A673 (cell line): ENCODE data around the gene AXL. TPM values are rescaled to one million over a fixed set of nuclear protein-coding genes. Genes with fewer than 3 reads are reported as not detected.
A peak's percentile ranks its signal among the peaks of the same experiment; 100 is the strongest.

Source experiments
- BruUV-seq: library from RNA; stranded (reverse); fragments of 400-500 nt; replicated peaks from 2 replicates; lab custom pipeline; 2021; lab: Mats Ljungman, UMichigan
- CTCF ChIA-PET: fragments of 300-600 bp; sonication (Branson Sonifier 250); formaldehyde crosslinking; loops from one replicate; lab custom pipeline; 2022; ENCODE audit warnings: antibody characterized with exemption; lab: Charles Lee
- POLR2A ChIA-PET: fragments of 300-600 bp; sonication (Branson Sonifier 250); formaldehyde crosslinking; loops from one replicate; lab custom pipeline; 2022; ENCODE audit warnings: antibody characterized with exemption; ENCODE audit not compliant: low non-redundant PET; lab: Charles Lee
- DNase-seq: peaks from one replicate; pipeline ENCODE4 v3.0.0-alpha.2; 2015; ENCODE audit warnings: low spot score
- H3K27ac ChIP-seq: fragments of 200-600 bp; sonication (generic); 2 replicates; pipeline ENCODE4 v1.5.1; 2016; ENCODE audit warnings: mixed run types, low read depth, mild to moderate bottlenecking, mixed read lengths, antibody characterized with exemption, low read length; ENCODE audit not compliant: poor library complexity, severe bottlenecking
- H3K27me3 ChIP-seq: fragments of 200-600 bp; sonication (generic); replicated peaks from 2 replicates; pipeline ENCODE4 v1.6.1; 2017; ENCODE audit warnings: mixed run types, low read depth, mild to moderate bottlenecking, mixed read lengths, antibody characterized with exemption, low read length; ENCODE audit not compliant: insufficient read depth, poor library complexity
- H3K36me3 ChIP-seq: fragments of 200-600 bp; sonication (generic); 2 replicates; pipeline ENCODE4 v1.6.1; 2016; ENCODE audit warnings: mixed run types, mild to moderate bottlenecking, mixed read lengths, antibody characterized with exemption, low read length; ENCODE audit not compliant: insufficient read depth, poor library complexity, severe bottlenecking
- H3K4me1 ChIP-seq: fragments of 200-600 bp; sonication (generic); 2 replicates; pipeline ENCODE4 v1.6.1; 2017; ENCODE audit warnings: mixed run types, mild to moderate bottlenecking, mixed read lengths, antibody characterized with exemption, low read length; ENCODE audit not compliant: insufficient read depth, poor library complexity, severe bottlenecking
- H3K4me3 ChIP-seq: fragments of 200-600 bp; sonication (generic); 2 replicates; pipeline ENCODE4 v1.5.1; 2016; ENCODE audit warnings: low read depth, mixed run types, mild to moderate bottlenecking, mixed read lengths, low read length; ENCODE audit not compliant: poor library complexity, severe bottlenecking
- H3K9me3 ChIP-seq: fragments of 200-600 bp; sonication (generic); 2 replicates; pipeline ENCODE4 v1.6.1; 2016; ENCODE audit warnings: mixed run types, low read depth, mild to moderate bottlenecking, mixed read lengths, antibody characterized with exemption, low read length; ENCODE audit not compliant: poor library complexity, severe bottlenecking
- EZH2 ChIP-seq: fragments of 200-600 bp; sonication (generic); IDR thresholded peaks from 2 replicates; pipeline ENCODE4 v1.6.1; 2017; ENCODE audit warnings: borderline replicate concordance, low read depth, mild to moderate bottlenecking, mixed read lengths, antibody characterized with exemption, low read length; ENCODE audit not compliant: poor library complexity, severe bottlenecking
- intact Hi-C: fragments of 100-400 bp; cut with micrococcal nuclease; formaldehyde crosslinking; loops from one replicate; pipeline ENCODE4 v1.10.0; 2022; ENCODE audit not compliant: unreplicated experiment
- total RNA-seq: library from RNA; stranded (reverse); gene quantifications from 2 replicates; pipeline ENCODE4 v1.2.3, GENCODE V29; 2021
- TF ChIP-seq, protein P1 (sequence below): fragments of 300-800, 200-600 bp; sonication (generic); conservative IDR thresholded peaks from 2 replicates; pipeline ENCODE4 v1.5.1; 2017; ENCODE audit warnings: low read depth, mild to moderate bottlenecking, antibody characterized with exemption, low read length, moderate library complexity, mixed read lengths

Gene AXL
- total RNA-seq, 1 experiment from 2014 or later = 1.0 TPM

DNA sequence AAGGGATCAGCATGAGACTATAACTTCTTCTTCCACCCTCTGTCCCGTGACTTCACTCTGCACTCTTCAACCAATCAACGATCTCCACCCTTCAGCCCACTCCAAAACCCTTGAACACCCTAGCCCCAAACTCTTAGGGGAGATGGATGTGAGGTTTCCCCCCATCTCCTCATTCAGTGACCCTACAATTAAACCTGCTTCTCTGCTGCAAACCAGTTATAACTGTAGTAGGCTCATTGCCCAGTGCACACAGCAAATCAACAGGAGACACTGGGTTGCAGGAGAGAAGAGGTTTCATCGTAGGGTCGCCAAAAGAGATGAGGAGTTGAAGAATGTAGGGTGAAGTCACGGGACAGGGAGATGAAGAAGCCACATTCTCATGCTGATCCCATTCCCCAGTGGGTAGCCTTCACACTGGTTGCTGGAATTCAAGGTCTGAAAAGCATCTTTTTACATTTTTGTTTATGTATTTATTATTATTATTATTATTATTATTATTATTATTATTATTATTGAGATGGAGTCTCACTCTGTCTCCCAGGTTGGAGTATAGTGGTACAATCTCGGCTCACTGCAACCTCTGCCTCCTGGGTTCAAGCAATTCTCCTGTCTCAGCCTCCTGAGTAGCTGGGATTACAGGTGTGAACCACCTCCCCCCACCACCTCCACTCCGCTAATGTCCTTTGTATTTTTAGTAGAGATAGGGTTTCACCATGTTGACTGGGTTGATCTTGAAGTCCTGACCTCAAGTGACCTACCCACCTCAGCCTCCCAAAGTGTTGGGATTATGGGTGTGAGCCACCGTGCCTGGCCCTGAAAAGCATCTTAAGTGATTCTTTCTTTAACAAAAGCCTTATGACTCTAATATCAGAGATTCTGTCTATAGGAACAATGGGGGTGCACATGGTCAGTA lies 31.8 kb upstream of the AXL start:
- Histone ChIP-seq H3K36me3 (no peaks in the 10 kb centered on the region), H3K9me3 (no peaks in the 10 kb centered on the region), H3K4me1 (peaks cover 7% of the 10 kb centered on the region), H3K27ac (no peak overlapping the region), H3K4me3 (no peak overlapping the region), H3K27me3 (peaks cover 25% of the 10 kb centered on the region)
- intact Hi-C loops = no loop called here
- CTCF ChIA-PET = no interaction called here
- no TSS peak for BruUV-seq
- POLR2A ChIA-PET = no interaction called here
- DNase-seq = no peak
- TF ChIP-seq, protein P1, sequence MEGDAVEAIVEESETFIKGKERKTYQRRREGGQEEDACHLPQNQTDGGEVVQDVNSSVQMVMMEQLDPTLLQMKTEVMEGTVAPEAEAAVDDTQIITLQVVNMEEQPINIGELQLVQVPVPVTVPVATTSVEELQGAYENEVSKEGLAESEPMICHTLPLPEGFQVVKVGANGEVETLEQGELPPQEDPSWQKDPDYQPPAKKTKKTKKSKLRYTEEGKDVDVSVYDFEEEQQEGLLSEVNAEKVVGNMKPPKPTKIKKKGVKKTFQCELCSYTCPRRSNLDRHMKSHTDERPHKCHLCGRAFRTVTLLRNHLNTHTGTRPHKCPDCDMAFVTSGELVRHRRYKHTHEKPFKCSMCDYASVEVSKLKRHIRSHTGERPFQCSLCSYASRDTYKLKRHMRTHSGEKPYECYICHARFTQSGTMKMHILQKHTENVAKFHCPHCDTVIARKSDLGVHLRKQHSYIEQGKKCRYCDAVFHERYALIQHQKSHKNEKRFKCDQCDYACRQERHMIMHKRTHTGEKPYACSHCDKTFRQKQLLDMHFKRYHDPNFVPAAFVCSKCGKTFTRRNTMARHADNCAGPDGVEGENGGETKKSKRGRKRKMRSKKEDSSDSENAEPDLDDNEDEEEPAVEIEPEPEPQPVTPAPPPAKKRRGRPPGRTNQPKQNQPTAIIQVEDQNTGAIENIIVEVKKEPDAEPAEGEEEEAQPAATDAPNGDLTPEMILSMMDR = no peak
- TF ChIP-seq EZH2 = no peak

DNA sequence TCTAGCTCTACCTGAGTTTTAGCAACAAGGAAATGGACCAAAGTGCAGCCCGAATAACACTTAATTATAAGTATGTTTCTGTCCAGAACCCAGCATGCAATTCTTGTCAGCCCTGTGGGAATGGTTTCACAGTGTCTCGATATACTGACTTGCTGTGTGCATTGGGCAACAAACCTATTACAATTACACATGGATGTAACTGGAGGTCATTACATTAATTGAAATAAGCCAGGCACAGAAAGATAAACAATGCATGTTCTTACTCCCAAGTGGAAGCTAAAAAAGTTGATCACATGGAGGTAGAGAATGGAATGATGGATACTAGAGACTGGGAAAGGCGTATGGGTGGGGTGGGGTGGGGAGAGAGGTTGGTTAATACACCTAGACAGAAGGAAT lies 31.1 kb upstream of the AXL start:
- Histone ChIP-seq H3K27ac (no peak overlapping the region), H3K9me3 (no peaks in the 10 kb centered on the region), H3K27me3 (peaks cover 31% of the 10 kb centered on the region), H3K4me1 (peaks cover 7% of the 10 kb centered on the region), H3K4me3 (no peak overlapping the region), H3K36me3 (no peaks in the 10 kb centered on the region)
- POLR2A ChIA-PET = no interaction called here
- no peak for DNase-seq
- TF ChIP-seq, protein P1 = no peak
- BruUV-seq = no TSS peak
- CTCF ChIA-PET = no interaction called here
- intact Hi-C loops = no loop called here

GRCh38 chr19:41189425-41190065 lies 29.5 kb upstream of the AXL start:
- H3K36me3 ChIP-seq = no peaks in the 10 kb centered on the region
- no peaks in the 10 kb centered on the region for H3K9me3 ChIP-seq
- H3K4me1 ChIP-seq = peaks cover 7% of the 10 kb centered on the region
- peak; percentile 34 for DNase-seq
- peaks cover 44% of the 10 kb centered on the region for H3K27me3 ChIP-seq
- H3K27ac ChIP-seq = no peak overlapping the region
- BruUV-seq = no TSS peak
- POLR2A ChIA-PET = interaction anchor here (0.6 kb wide), 1 partner anchor 8 kb away, joined by 3 read pairs; no protein-coding TSS in a partner anchor
- H3K4me3 ChIP-seq = no peak overlapping the region
- TF ChIP-seq, protein P1 = no peak
- TF ChIP-seq EZH2 = no peak
- CTCF ChIA-PET = no interaction called here
- intact Hi-C loops = no loop called here
